Stimulated activated CD4-positive, alpha-beta T cell treated with anti-CD3 and anti-CD28 coated beads, Interleukin-4, amount 100 ng/mL, for 1 hour (primary cell): ENCODE results near the gene CAPN6.

Experiments
- DNase-seq: peaks from one replicate; pipeline ENCODE4 v3.0.0-alpha.2; 2020

The CAPN6 gene

GRCh38 chrX:111270339-111270738, at the start of gene CAPN6:
Gene CAPN6 (minus strand): TSS chrX:111270483. CDS start chrX:111263936, 6,547 bp downstream.
- no peak for DNase-seq

DNA sequence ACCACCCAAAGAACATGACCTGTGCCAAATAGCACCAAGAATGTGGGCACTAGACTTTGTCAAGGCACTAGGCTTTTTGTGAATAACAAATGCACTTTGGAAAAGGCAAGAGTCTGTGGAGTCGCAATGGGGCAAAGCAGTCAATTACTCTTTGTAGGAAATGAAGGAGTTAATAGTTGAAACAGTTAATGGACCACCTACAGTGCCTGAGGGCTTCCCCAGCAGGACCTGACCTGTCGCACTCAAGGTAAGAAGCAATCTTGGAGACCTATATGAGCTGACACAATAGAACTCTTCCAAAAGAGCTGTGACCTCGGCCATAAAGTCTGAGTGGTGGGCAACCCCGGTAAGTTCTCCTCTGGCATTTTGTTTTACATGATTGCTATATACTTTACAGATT, 49.2 kb upstream of the CAPN6 start:
- DNase-seq, result no peak

DNA sequence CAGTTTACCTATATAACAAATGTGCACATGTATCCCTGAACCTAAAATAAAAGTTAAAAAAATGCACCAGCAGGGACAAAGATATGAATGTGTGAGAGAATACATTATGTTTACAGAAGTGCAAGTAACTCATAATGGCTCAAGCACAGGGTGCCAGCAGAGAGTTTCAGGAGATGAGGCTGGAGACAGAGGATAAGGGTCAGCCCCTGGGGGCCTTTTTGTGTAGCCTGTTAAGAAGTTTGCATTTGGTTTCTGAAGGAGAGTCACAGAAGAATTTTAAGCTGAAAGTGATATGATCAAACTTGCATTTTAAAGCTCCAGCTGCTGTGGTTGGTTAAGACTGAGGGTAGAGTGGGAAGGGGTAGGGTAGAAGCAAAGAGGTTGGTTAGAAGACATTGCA, 48.6 kb upstream of the CAPN6 start:
- DNase-seq, result no peak

DNA sequence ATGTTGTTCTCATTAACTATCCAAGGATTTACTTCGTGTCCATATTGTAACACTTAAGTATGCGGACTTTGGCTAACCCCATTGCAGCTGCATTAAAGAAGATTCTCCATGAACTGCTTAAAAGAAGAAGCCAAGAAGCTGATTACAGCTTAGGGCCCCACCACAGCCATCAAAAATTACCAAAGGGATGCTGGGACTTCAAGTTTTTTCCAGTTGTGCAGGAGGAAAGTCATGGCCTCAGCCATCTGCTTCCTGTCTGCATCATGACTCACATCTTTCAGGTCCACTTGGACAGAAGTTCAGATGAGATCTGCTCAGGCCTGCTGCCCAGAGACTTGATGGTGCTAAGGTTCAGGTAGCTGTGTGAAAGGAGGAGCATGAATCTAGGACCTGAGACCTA, 38.8 kb upstream of the CAPN6 start:
- no peak for DNase-seq

DNA sequence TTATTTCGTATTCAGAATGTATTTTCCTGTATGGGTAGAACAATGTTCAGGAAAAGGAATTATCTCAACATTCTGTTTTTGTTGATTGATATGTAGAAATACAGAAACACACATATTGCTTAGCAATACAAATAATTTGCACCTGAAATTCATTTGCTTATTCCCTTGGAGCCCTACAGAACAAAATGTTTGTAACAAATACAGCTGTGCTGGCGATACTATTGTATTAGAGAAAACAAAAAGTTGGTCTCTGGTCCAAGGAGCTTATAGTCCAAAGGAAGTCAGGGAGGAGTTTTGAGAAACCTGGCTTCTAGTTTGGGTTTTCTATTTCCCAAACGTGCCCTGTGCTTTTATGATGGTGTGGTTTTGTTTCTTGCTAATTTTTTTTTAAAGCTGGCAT, 37.8 kb upstream of the CAPN6 start:
- no peak for DNase-seq

DNA sequence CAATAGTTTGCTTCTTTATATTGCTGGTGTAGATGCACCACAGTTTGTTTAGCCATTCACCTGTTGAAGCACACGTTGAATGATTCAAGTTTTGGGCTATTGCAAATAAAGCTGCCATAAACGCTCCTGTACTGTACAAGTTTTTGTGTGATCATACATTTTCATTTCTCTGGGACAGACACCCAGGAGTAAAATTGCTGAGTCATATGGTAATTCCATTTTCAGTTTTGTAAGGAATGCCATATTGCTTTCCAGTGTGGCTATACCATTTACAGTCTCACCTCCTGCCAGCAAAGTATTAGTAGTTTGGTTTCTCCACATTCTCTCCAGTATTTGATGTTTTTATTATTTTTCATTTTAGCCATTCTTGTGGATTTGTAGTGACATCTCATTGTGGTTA, 32.0 kb upstream of the CAPN6 start:
- no peak for DNase-seq

DNA sequence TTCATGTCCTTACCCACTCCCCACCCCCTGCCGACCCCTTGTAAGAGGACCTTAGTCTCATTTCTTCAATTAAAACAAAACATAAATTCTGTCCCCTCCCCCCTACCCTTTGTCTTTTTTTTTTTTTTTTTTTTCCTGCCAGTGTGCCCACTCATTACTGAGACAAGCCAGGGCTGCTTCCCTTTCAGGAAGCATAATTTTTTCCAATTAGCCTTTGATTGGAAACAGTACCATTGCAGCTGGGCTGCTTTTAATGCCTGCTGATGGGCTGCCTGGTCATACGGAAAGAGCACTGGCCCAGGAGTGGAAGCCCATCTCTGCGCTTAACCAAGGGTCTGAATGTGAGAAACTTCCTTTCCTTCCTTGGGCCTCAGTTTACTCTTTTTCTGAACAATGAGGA, 18.6 kb upstream of the CAPN6 start:
- DNase-seq, result no peak

DNA sequence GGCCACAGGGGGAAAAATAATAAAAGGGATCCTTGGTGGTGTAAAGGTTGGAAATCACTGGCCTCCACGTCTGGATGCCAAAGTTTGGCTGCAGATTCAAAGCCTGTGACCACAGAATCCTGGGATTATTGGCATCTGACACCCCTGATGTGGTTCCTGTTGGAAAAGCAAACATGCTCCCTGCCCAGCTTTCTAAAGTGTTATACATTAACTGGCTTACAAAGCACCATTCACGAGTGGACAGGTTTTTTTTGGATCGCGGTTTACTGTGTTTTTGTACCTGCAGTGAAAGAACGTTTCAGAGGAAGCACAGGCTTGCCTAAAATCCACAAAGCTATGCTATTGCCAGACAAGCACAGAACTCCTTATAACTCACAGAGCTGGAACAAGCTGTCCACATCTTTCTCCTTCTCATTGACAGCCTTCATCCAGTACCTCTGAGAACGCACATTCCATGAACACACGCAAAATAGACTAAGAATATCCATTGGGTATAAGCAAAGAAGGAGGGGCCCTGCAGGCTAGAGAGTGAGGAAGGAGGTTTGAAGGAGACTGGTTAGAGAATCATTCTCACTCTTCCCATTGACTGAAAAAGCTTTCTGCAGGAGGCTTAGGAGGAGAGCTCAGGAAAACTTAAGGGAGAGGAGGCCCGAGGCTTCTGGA, 14.5 kb upstream of the CAPN6 start:
- DNase-seq, result no peak

DNA sequence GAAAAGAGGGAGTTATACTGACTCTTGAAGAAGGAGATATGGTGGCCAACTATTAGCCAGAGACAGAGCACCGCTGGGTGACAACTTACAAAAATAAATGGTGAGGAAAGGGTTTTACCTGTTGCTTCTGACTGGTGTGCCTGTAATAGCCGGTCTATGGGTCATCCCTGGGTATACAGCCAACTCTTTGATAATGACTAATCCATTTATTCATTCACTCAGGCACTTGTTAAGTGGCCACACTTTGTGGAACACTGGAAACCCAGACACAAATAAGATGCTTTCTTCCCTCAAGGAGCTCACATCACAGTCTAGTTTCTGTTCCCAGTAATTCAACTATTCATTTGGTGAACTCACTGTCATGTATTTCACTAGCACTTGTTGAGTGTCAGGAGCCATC, 13.2 kb upstream of the CAPN6 start:
- DNase-seq, result no peak

GRCh38 chrX:111282991-111283390, 12.7 kb upstream of the CAPN6 start:
- DNase-seq, result no peak

DNA sequence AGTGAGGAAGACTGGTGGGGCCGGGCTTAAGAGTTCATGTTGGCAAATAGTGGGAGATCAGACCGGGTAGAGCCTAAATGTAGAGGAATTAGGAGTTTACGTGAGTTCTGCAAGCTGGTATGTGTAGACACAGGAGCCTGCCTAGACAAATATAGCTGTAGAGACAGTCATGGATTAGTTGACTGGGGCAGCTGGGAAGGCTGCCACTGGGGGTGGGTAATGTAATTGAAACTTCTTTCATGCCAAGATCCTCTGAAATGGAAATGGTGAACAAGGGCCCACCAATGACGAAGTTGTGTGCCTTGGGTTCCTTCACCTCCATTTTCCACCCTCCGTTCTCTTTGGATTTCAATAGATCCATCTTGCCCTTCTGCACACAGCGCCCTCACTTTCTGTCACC, 11.9 kb upstream of the CAPN6 start:
- no peak for DNase-seq

DNA sequence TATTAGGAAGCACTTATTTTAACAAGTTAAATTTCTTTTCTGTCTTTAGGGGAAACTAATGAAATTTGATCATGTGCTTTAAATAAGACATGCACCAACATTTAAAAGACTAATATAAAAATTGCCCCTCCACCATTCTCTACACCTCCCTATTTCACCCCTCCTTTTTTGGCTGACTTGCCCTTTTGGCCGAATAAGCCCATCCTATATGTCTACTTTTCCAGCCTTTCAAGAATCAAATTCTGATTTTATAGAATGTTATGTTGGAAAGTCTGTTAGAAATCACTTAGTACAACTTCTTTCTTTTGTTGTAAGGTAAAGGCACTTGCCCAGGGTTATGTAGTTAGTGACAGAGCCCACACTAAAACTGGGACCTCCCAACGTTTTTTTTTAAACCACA, 1.8 kb downstream of the CAPN6 start:
- DNase-seq, result no peak

DNA sequence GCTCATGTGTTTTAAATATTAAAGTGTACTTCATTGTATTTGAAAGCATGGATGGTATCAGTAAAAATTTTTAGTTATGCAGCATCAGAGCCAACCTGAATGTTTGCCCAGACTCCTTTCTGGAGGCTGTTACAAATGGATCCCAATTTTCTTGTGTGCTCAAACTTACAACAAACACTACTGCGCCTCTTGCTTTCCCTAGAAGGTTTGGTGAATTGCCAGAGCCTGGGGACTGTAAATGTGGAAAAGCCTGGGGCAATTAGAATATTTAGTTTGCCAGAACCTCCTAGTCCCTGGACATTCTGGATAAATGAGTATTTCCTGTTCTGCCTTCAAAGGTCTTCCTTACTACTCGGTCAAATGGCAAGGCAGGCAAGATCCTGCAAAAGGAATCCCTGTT, 4.8 kb downstream of the CAPN6 start:
- DNase-seq, result no peak

GRCh38 chrX:111264385-111264784, 5.9 kb downstream of the CAPN6 start:
- DNase-seq, result no peak

- DNase-seq, result no peak
These were observed 8.2 kb downstream of the CAPN6 start for GRCh38 chrX:111262086-111262485.

DNA sequence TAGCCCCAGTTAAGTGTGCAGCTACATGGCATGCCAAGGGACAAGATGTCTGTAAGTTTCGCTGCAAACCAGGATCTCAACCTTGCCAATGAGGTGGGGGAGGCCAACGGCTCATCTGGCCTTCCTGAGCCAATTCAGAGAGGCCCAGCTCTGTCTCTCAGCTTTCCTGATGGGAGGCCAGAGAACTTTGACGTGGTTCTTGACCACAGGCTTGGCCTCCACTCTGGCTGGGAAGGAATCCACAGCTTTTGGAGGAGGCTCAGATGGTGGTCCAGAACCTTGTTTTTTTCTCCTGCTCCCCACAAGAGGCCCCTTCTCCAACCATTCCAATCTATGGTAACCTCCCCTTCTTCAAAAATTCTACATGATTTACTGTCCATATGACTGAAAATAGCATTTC, 9.8 kb downstream of the CAPN6 start:
- DNase-seq, result no peak

GRCh38 chrX:111259559-111259958, 10.7 kb downstream of the CAPN6 start:
- DNase-seq, result no peak

DNA sequence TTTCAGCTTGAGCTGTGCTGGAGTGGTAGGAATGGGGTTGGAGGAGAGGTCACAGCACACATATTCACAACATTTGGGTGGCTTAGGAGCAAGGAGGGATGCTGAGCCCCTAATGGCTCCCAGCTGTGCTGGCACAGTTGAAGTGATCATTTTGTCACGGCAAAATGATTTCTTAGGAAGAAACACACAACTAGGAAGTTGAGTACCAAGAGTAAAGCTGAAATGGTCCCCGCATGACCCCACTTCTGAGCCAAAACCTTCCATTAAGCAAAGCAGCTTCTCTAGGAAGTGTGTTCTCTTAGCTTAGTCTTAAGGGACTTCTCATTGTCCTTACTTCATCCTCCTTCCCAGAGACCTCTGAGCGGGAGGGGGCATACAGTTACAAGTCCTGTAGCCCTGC, 12.6 kb downstream of the CAPN6 start:
- DNase-seq, result no peak

DNA sequence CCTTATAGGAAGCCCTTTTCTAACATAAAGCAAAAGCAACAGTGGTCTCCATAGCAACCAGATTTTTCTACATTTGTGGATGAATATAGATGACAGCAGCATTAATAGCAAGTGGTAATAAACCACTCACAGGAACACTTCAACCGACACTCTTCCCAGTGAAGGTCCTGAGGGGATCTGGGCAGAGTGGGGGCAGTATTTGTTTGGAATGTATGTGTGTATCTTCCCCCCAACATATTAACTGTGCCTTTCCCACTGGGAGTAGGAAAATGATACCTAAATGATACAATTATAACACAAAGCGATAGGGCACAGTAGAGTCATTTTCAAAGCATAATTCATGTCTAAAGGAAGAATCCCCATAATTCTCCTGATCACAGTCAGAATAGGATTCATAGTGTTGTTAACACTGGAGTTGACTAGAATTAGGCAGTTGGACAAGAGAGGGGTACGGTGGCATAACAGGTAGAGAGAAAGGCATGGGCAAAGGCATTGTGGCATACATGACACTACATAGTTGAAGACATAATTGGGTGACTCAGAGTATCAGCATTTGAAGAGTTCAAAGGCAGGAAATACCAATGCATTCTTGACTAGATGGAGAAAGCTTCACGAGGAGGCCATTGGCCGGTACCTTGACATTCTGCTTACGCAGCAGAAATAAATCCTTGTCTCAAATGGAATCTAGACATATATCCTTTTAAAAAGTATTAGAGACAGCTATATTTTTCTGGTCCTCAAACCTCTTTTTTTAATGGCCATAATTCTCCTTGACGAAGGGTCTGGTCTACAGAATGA, 15.2 kb downstream of the CAPN6 start:
- no peak for DNase-seq

GRCh38 chrX:111244235-111244750, 26.0 kb downstream of the CAPN6 start:
- no peak for DNase-seq

DNA sequence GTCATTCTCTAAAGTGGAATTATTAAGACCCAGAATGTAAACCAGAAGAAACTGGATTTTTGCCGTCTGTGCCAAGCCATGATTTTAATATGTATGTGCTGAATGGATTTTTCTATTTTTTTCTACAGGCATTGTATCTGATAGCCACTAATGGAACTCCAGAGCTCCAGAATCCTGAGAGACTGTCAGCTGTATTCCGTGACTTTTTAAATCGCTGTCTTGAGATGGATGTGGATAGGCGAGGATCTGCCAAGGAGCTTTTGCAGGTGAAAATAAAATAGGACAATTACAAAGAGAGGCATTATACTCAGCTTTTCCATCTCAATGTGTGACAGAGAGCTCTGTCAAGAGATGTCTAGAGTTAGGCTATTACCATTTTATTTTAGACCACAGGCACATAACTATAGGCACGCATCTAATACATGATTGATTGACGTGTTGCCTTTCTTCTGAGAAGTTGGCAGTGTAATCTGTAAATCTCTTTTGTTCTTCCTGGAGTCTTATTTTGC, 53.9 kb downstream of the CAPN6 start:
- DNase-seq, result no peak

DNA sequence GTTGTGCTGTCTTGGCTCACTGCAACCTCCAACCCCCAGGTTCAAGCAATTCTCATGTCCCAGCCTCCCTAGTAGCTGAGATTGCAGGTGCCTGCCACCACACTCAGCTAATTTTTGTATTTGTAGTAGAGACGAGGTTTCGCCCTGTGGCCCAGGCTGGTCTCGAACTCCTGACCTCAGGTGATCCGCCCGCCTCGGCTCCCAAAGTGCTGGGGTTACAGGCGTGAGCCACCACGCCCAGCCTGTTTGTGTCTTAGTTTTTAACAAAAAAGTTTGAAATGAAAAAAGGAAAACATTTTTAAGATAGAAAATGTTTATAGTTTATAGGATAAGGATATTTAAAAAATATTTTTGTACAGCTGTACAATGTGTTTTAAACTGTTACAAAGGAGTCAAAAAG, 62.4 kb downstream of the CAPN6 start:
- no peak for DNase-seq

DNA sequence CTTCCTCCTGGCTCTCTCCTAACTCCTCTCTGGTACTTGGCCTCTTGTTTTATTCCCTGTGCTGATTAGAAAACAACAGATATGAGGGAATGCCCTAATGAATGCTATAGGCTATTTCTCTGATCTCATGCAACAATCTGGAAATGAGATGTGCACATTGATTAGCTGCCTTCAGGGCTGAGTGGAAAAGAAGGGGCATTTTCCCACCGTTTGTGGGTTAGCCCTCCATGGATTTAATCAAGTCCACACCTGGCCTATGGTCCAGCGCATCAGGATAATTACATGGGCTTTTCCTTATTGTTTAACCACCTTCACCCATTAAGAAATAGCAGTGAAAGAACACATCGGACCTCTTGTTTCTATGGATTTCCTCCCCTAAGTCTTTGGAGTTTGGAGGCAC, 70.0 kb downstream of the CAPN6 start:
- no peak for DNase-seq

- no peak for DNase-seq
These were observed 70.8 kb downstream of the CAPN6 start for GRCh38 chrX:111199505-111199904.
